RWPE2 (cell line): ENCODE measurements around the gene DNAJB14.

Experiments used
- ATAC-seq: fragments of 200-7000 bp; cut with Tn5 transposase; 3 replicates; pipeline ENCODE4 v1.9.1; 2021; ENCODE audit warnings: low read depth
- DNase-seq: peaks from one replicate; pipeline ENCODE4 v3.0.0-alpha.2; 2020; ENCODE audit warnings: low spot score
- H3K27ac ChIP-seq: fragments of 450-650 bp; 2 replicates; pipeline ENCODE4 v1.5.1; 2017; ENCODE audit warnings: mild to moderate bottlenecking; ENCODE audit not compliant: poor library complexity, severe bottlenecking
- H3K27me3 ChIP-seq: fragments of 250-450 bp; sonication (Bioruptor Pico); 2 replicates; pipeline ENCODE4 v1.5.1; 2021; ENCODE audit warnings: mild to moderate bottlenecking, moderate library complexity; ENCODE audit not compliant: insufficient read depth, poor library complexity, severe bottlenecking
- H3K36me3 ChIP-seq: fragments of 250-450 bp; sonication (Bioruptor Pico); 2 replicates; pipeline ENCODE4 v1.5.1; 2020; ENCODE audit warnings: low read depth, mild to moderate bottlenecking, moderate library complexity
- H3K4me1 ChIP-seq: fragments of 250-450 bp; sonication (Bioruptor Pico); 2 replicates; pipeline ENCODE4 v1.5.1; 2021; ENCODE audit warnings: mild to moderate bottlenecking, moderate library complexity; ENCODE audit not compliant: insufficient read depth, poor library complexity, severe bottlenecking
- H3K4me3 ChIP-seq: fragments of 250-450 bp; sonication (Bioruptor Pico); 2 replicates; pipeline ENCODE4 v1.5.1; 2021; ENCODE audit warnings: mild to moderate bottlenecking, moderate library complexity; ENCODE audit not compliant: severe bottlenecking
- H3K9me3 ChIP-seq: fragments of 250-450 bp; sonication (Bioruptor Pico); 2 replicates; pipeline ENCODE4 v1.5.1; 2021; ENCODE audit warnings: mild to moderate bottlenecking, moderate library complexity; ENCODE audit not compliant: severe bottlenecking
- CTCF ChIP-seq: fragments of 450-650 bp; IDR thresholded peaks from one replicate; pipeline ENCODE4 v1.5.1; 2017; ENCODE audit warnings: mild to moderate bottlenecking, moderate library complexity; ENCODE audit not compliant: poor library complexity, severe bottlenecking

The DNAJB14 gene

GRCh38 chr4:99863804-99864203, 82.6 kb downstream of the DNAJB14 start:
- Histone ChIP-seq H3K9me3 (no peaks in the 10 kb centered on the region), H3K4me1 (peaks cover 4% of the 10 kb centered on the region), H3K4me3 (no peak overlapping the region), H3K36me3 (peaks cover 39% of the 10 kb centered on the region), H3K27me3 (no peaks in the 10 kb centered on the region), H3K27ac (no peak overlapping the region)
- no peak for TF ChIP-seq CTCF
- DNase-seq (no peak), ATAC-seq (peak; percentile 69)

- no peak for DNase-seq
Observed at GRCh38 chr4:99861120-99861905, 85.1 kb downstream of the DNAJB14 start.

GRCh38 chr4:99860521-99860920, 85.9 kb downstream of the DNAJB14 start:
- H3K9me3 ChIP-seq: no peaks in the 10 kb centered on the region
- H3K4me1 ChIP-seq: peaks cover 4% of the 10 kb centered on the region
- peaks cover 29% of the 10 kb centered on the region; the same call in 1 of the 2 replicates for H3K36me3 ChIP-seq
- H3K27me3 ChIP-seq: no peaks in the 10 kb centered on the region
- no peak for ATAC-seq
- H3K4me3 ChIP-seq: no peak overlapping the region
- no peak overlapping the region for H3K27ac ChIP-seq
- no peak for TF ChIP-seq CTCF
- DNase-seq: no peak

More at GRCh38 chr4:99861120-99861905, 85.1 kb downstream of the DNAJB14 start:
- no peak for ATAC-seq
- no peaks in the 10 kb centered on the region for H3K9me3 ChIP-seq
- no peaks in the 10 kb centered on the region for H3K27me3 ChIP-seq
- no peak for TF ChIP-seq CTCF
- no peak overlapping the region for H3K27ac ChIP-seq
- H3K4me3 ChIP-seq: no peak overlapping the region
- peaks cover 4% of the 10 kb centered on the region for H3K4me1 ChIP-seq
- peaks cover 34% of the 10 kb centered on the region for H3K36me3 ChIP-seq

- H3K27me3 ChIP-seq: no peaks in the 10 kb centered on the region
- no peak overlapping the region for H3K27ac ChIP-seq
- ATAC-seq (no peak), DNase-seq (no peak)
- no peak overlapping the region for H3K4me3 ChIP-seq
- no peaks in the 10 kb centered on the region for H3K9me3 ChIP-seq
- H3K36me3 ChIP-seq: peaks cover 29% of the 10 kb centered on the region; the same call in 1 of the 2 replicates
- H3K4me1 ChIP-seq: peaks cover 4% of the 10 kb centered on the region
- no peak for TF ChIP-seq CTCF
Observed at GRCh38 chr4:99859618-99860017, 86.8 kb downstream of the DNAJB14 start.

- ATAC-seq: no peak
- no peaks in the 10 kb centered on the region for H3K27me3 ChIP-seq
- no peak overlapping the region for H3K4me3 ChIP-seq
- DNase-seq: no peak
- H3K4me1 ChIP-seq: no peaks in the 10 kb centered on the region
- no peak for TF ChIP-seq CTCF
- peaks cover 37% of the 10 kb centered on the region for H3K36me3 ChIP-seq
- H3K27ac ChIP-seq: no peak overlapping the region
- no peaks in the 10 kb centered on the region for H3K9me3 ChIP-seq
Observed at GRCh38 chr4:99857307-99857706, 89.1 kb downstream of the DNAJB14 start.
